Measurements from ENCODE around the gene ZMYND11.
"Not testable (repeated sequence)": the region's sequence is repeated elsewhere in the genome, so short reads cannot be mapped to it uniquely, and the experiment has no call there.

Gene ZMYND11

GRCh38 chr10:134247-135131 lies 766 bp upstream of the ZMYND11 start:
- peak; percentile 12 to 47 for DNase-seq

- DNase-seq: peak; percentile 26 to 53
Measured at GRCh38 chr10:135601-136464, 578 bp downstream of the ZMYND11 start.

- no peak for DNase-seq
Measured at GRCh38 chr10:136465-136762, 1.2 kb downstream of the ZMYND11 start.

GRCh38 chr10:137031-137430 lies 1.8 kb downstream of the ZMYND11 start:
- no peak for DNase-seq

GRCh38 chr10:137606-138005 lies 2.4 kb downstream of the ZMYND11 start:
- no peak for DNase-seq

GRCh38 chr10:142371-142770 lies 7.1 kb downstream of the ZMYND11 start:
- DNase-seq: no peak

- no peak for DNase-seq
Measured at GRCh38 chr10:152915-153314, 17.7 kb downstream of the ZMYND11 start.

- no peak for DNase-seq
Measured at GRCh38 chr10:154348-154747, 19.1 kb downstream of the ZMYND11 start.

- DNase-seq: no peak
Measured at GRCh38 chr10:167383-167782, 32.1 kb downstream of the ZMYND11 start.

- no peak for DNase-seq
Measured at GRCh38 chr10:173741-174140, 38.5 kb downstream of the ZMYND11 start.

- DNase-seq: no peak
Measured at GRCh38 chr10:176677-177076, 41.4 kb downstream of the ZMYND11 start.

GRCh38 chr10:178208-178607 lies 43.0 kb downstream of the ZMYND11 start:
- DNase-seq: peak in 1 of 2 donors; percentile 34

- no peak for DNase-seq
Measured at GRCh38 chr10:178723-179122, 43.5 kb downstream of the ZMYND11 start.

GRCh38 chr10:182441-183201 lies 47.4 kb downstream of the ZMYND11 start:
- peak in 1 of 2 donors; percentile 10 for DNase-seq

- DNase-seq: no peak
Measured at GRCh38 chr10:184174-184573, 48.9 kb downstream of the ZMYND11 start.

GRCh38 chr10:184911-185310 lies 49.7 kb downstream of the ZMYND11 start:
- DNase-seq: no peak

GRCh38 chr10:185571-185970 lies 50.3 kb downstream of the ZMYND11 start:
- DNase-seq: not testable (repeated sequence)

- no peak for DNase-seq
Measured at GRCh38 chr10:186911-187310, 51.7 kb downstream of the ZMYND11 start.

- DNase-seq: no peak
Measured at GRCh38 chr10:188546-188945, 53.3 kb downstream of the ZMYND11 start.

GRCh38 chr10:190216-190615 lies 55.0 kb downstream of the ZMYND11 start:
- no peak for DNase-seq

- no peak for DNase-seq
Measured at GRCh38 chr10:191703-192518, 56.7 kb downstream of the ZMYND11 start.

- no peak for DNase-seq
Measured at GRCh38 chr10:194281-194680, 59.0 kb downstream of the ZMYND11 start.

Data from inflammatory macrophage (primary cell).